Measurements from ENCODE around the gene RAB31.

Gene RAB31

DNA sequence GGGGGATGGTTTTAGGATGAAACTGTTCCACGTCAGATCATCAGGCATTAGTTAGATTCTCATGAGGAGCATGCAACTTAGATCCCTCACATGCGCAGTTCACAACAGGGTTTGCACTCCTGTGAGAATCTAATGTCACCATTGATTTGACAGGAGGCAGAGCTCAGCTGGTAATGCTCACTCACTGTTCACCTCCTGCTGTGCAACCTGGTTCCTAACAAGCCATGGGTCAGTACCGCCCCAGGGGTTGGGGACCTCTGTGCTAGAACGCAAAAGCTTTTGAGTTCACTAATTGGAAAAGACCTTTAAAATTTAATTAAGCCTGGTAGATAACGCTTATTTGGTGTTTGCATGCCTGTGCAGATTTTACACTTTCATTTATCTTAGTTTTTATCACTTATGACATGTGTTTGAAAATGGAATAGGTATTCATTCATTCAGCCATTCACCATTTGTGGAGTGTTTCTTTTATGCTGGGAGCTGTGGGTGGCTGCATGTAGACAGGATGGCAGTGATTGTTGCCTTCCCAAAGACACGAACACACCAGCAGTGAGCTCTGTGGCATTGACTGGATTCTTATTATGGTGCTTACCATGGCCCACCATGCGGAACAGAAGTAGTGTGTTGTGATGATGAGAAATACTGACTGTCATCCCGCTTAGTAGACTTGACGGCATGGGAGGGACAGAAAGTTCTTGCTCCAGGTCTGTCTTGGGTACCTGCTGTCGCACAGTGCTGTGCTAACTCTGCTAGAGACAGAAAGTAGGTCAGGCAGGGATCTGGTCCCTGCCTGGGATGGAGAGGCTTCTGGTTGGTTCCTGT is 6.4 kb downstream of the RAB31 start:
- no peak for DNase-seq

DNA sequence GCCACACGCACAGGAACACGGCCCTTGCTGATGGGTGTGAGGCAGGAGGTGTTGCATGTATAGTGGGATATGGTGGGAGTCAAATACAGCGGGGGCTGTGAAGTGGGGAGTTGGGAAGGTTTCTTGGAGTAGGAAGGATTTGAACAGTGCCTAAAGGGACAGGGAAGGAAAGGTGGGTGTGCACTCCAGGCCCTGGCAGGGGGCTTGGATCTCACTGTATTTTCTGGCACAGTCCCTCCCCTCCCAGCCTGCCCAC is 6.9 kb downstream of the RAB31 start:
- DNase-seq, result no peak

DNA sequence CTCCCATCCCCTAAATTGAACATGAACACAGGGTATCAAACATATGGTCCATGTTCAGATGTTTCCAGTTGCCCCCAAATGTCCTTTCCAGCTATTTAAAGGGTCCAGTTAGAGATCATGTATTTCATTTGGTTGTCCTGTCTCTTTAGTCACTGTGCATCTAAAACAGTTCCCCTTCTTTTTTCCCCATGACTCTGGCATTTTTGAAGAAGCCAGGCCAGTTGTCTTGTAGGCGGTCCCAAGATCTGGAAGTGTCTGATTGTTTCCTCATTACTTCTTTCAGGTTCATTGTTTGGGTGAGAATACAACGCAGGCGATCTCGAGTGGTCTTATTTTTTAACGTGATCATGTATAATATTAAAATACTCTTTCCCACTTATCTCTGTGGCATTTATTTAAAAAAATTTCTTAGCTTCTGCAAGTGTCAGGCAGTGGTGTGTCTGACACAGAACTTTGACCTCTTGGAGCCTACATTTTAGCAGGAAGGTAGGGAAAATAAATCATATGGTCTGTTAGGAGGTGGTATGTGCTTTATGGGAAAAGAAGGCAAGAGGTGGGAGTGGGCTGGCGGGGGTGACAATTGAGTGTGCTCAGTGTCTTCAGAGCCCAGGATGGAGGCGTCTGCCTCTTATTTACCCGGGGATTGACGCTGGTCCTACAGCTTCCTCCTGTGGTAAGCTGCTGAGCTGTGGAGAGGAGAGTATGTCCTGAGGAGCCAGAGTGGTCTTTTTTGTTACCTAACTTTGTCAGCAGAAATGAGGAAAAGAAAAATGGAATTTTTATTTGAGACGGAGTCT is 8.1 kb downstream of the RAB31 start:
- no peak for DNase-seq

DNA sequence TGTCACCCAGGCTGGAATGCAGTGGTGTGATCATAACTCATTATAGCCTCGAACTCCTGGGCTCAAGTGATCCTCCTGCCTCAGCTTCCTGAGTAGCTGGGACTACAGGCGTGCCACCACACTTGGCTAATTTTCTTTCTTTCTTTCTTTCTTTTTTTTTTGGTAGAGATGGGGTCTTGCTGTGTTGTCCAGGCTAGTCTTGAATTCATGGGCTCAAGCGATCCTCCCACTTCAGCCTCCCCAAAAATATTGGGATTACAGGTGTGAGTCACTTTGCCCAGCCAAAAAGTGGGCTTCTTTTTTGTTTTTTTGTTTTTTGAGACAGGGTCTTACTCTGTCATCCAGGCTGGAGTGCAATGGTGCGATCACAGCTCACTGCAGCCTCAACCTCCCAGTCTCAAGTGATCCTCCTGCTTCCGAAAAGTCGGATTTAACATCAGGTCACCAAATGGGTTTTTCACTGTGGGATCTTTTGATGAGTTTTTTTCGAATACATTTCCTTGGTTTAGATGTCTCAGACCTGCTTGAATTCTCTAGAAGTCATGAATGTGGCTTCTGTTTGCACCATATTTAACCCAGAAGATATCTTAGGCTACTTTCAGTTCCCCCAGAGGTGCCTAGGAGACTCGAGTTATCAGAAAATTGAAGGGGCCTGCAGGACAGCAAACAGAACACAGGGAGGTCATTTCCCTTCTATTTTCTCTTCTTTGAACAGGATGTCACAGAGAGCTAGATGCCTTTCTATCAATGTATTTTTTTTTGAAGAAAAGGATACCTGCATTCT is 8.9 kb downstream of the RAB31 start:
- no peak for DNase-seq

DNA sequence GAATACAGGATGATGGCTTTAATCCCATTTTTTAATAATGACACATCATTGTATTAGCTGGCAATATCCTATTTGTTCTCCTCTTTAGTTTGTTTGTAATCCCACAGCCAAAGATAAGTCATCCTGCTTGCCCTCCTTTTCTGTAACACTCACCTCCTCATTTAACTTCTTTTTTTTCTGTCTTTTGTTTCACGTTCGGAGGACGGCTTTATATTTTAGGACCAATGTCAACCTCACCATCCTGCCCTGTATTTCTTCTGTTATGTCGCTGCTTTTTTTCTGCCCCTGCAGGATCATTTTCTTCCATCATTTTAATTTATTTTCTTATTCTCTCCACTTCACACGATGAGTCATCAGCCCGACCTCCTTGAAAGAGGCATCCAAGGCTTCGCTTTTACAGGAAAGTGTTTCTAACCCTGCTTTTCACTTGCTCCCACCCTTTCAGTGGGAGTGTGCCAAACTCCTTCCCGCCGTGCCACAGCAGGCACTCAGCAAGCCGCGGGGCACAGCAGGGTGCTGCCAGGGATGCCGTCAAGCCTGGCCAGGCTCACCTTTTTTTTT is 11.4 kb downstream of the RAB31 start:
- DNase-seq, result no peak

DNA sequence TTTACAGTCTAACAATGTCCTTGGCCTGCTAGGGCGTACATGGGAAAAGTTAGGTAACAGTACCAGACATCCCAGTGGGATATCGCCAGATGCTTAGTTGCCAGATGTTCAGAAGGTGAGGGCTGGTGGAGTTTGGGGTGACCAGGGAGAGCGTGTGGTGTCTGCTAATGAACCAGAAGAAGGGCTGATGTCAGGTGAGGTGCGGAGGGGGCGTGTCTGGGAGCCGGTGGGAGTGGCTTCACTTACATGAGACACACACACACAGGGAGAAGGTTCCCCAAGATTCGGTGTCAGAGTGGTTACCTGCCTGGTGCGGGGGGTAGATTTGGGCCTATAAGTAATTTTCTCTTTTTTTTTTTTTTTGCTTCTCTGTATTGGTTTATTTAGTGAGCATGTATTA is 12.2 kb downstream of the RAB31 start:
- no peak for DNase-seq

DNA sequence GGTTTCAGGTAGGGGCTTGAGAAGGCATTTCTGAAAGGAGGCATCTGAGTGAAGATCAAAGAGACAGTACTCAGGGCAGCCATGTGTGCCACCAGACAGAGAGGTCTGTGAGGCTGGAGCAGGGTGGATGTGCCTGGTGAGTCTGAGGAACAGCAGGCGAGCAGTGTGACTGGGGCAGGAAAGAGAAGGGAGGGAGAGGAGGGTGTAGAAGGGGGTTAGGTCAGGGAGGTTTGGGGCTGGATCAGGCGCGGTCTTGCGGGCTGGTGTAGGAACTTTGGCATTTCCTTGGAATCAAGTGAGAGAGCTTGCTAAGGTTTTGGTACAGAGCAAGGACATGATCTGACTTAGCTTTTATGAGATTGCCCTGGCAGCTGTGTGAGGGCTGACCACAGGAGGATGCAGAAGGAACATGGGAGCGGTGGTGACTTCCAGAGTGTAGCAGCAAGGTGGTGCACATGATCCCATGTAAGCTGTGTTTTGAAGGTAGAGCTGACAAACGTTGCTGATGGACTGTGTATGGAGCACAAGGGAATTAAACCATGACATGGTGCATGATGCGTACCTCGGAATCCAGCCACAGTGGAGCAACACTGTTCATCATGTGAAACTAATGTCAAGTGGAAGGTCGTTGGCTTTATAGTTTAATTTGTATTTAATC is 13.9 kb downstream of the RAB31 start:
- DNase-seq, result no peak

DNA sequence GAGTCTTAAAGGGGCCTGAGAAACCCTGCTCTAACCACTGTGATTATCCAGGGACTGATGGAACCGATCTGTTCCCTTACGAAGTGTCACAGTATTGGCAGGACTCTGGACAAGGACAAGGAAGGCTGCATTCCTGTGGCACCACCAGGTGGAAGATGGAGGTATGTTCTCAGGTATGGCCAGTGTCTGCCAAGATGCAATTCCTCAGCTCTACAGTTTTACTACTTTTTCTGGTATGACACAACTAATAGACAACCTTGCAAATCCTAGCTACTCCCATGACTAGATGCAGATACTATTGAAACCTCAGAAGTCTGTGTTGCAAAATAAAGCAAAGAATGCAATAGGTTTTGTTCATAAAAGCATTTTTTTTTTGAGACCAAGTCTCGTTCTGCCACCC is 14.6 kb downstream of the RAB31 start:
- no peak for DNase-seq

DNA sequence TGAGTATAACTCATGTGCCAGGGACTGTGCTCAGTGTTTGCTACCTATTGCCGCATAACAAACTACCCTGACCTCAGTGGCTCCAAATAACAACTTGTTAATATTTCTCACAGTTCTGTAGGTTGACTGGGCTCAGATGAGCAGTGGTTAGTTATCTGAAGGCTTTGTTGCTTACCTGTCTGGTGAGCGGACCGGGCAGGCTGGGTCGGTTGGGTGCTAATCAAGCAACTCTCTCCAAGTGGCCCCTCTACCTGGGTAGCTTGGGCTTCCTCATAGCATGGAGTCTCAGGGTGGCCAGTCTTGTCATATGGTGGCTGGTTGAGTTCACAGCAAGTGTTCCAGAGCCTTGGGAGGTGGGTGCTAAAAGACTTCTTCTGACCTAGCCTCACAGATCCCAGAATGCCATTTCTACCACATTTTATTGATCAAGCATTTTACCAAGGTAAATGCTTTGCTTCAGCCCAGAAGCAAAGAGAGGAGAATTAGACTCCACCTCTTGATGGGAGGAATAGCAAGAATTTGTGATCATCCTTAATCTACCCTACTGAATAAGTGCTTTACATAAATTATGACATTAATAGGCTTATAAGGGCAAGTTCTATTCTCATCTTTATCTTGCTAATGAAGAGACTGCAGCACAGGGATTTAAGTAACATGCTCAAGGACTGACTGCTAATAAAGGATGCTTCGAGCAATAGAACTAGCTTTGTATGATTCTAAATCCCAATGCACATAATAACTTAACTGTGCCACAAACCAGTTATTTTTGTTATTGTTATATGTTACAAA is 16.9 kb downstream of the RAB31 start:
- DNase-seq, result no peak

DNA sequence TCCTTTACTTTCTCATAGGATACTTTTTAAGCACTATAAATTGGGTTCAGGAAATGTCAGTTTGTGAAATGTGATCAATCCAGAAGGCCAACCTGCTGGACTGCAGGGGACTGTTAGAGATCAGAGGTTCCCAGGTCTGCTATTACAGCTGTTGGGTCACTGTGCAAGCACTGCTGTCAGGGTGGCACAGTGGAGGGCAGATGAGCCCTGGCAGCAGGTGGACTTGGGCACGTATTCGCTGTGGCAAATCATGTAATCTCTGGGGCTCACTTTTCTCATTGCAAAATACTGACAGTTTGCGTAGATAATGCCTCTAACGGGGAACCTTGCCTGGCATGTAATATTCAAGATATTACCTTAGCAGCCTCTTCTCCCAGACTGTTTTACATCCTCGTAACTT is 18.1 kb downstream of the RAB31 start:
- DNase-seq, result no peak

DNA sequence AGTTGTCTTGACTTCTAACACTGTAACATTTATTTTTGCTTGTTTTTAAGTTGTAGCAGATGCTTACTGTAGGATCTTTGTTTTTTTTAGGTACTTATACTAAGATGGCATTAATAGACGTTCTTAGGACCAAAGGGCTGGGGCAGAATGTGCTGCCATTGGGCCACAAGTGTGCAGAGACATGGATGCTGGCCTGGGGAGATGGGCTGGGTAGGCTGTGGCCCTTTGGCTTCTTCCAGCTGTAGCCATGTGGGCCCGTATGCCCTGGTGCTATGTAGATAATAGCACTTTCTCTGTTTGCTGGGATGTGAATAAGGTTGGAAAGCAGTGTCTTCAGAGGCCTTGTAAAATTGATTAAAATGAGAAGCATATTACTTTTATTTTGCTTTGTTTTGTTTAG is 18.8 kb downstream of the RAB31 start:
- no peak for DNase-seq

DNA sequence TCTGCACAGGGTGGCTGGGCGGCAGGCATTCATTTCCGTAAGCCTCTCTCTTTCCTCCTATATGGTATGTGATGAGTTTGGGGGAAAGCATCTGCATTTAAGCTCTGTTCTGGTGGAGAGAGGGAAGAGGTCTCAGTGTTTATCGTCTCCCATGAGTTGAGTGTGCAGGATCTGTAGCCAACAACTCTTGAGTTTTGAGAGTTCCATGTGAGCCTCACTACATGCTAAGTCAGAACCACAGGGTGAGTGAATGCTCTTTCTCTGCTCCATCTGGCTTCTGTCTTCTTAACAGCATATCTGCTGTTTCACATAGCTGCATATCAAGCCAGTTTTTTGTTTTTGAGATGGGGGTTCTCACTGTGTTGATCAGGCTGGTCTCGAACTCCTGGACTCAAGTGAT is 22.7 kb downstream of the RAB31 start:
- no peak for DNase-seq

DNA sequence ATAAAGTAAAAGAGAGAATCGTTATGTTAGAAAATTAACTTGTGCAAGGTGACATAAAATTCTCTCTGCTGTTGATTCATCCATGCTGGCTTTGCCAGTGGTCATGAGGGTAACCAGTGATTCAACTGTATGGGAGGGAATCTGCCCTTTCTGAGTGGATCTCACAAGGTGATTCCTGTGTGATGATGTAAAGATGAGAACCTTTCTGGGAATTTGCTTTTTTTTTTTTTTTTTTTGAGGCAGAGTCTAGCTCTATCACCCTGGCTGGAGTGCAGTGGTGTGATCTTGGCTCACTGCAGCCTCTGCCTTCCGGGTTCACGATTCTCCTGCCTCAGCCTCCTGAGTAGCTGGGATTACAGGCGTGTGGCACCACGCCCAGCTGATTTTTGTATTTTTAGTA is 23.3 kb downstream of the RAB31 start:
- no peak for DNase-seq

DNA sequence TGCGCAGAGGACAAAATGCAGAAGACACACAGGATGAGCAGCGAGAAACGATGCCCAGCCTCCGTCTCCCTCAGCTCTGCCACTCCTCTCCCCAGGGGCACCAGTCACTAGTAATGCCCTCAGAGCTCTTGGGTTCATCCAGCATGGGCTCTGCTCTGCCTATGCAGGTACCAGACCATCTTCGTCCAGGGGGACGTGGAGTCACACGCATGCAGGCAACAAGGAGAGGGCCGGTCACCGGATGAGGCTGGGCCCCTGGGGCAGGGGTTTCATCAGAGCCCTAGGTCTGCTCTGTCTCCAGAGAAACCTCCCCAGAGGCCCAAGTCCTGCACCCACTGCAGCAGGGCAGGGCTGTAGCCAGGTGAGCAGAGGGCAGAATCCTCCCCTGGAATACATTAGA is 23.9 kb downstream of the RAB31 start:
- DNase-seq, result no peak

DNA sequence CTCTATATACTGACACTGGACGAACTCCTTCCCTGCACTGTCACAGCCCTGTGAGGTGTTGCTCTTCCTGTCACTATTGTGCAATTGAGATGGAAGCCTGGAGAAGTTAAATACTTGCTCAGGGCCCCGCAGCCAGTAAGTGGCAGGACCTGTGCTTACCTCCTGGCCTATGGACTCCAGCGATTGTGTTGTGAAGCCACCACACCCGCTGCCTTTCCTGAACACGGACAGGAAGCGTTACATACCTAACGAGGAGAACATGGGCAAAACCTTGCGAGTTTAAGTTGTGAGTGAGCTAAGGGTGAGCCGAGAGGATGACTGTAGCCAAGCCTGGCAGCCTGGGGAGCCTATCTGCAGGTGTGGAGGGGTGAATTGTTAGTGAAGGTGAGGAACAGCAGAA is 26.1 kb downstream of the RAB31 start:
- DNase-seq, result no peak

DNA sequence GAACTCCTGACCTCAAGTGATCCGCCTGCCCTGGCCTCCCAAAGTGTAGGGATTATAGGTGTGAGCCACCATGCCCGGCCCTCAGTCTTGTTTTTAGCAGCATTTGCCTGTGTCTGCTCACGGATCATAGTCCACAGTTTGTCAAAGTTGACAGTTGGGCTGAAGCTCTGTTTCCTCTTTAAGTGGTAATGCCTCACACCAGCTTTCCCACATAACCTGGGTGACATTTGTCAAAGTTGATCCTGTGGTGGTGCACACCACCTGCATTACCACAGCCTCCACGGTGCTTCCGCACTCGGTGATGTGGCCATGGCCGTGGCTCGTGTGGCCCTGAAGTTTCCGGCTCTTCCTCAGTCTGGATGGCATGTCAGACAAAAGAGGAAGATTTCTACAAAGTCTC is 27.1 kb downstream of the RAB31 start:
- DNase-seq, result no peak

DNA sequence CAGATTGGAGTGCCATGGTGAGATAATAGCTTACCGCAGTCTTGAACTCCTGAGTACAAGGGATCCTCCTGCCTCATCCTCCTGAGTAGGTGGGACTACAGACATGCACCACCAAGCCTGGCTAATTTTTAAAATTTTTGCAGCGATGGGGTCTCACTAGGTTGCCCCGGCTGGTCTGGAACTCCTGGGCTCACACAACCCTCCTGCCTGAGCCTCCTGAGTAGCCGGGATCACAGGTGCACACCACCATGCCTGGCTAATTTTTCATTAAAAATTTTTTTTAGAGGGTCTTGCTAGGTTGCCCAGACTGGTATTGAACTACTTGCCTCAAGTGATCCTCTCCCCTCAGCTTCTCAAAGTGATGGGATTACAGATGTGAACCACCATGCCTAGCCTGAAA is 27.8 kb downstream of the RAB31 start:
- no peak for DNase-seq

DNA sequence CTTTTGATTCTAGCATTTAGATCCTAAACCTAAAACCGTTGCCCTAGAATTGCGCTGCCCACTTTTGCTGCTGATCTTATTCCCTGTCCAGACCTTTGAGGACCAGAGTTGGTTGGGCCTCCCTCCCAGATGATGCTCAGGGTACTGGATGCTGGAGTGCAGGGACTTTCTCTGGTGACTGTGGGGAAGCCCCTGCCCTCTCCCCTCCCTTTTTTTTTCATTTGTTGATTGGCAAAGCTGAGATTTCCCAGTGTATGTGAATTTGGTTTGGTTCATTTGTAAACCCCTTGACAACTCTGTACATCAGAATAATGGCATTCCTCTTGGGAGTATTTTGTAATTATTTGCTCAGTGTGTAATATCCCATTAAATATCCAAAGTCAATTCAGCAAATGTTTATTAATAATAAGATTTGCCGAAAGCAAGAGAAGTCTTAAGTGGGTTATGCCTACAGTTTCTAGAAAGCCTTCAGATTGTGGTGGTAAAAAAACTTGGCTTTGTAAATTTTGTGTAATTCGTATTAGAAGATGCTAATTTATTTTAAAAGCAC is 28.3 kb downstream of the RAB31 start:
- no peak for DNase-seq

DNA sequence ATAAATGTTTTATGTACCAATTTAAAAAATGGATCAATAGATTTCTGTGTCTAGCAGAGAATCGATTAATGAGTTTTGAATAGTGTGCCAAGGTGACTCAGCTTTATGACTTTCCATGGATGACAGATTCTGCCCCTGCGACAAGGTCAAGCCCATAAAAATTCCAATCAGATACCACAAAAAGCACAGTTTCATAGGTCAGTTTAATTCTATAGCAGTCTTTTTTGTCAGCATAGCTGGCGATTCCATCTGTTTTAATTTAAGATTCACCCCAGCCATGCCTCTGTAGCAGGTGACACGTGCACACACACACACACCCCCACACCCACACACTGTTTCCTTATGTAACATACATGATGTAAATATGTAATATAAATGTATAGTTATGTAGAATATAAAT is 28.9 kb downstream of the RAB31 start:
- DNase-seq, result no peak

DNA sequence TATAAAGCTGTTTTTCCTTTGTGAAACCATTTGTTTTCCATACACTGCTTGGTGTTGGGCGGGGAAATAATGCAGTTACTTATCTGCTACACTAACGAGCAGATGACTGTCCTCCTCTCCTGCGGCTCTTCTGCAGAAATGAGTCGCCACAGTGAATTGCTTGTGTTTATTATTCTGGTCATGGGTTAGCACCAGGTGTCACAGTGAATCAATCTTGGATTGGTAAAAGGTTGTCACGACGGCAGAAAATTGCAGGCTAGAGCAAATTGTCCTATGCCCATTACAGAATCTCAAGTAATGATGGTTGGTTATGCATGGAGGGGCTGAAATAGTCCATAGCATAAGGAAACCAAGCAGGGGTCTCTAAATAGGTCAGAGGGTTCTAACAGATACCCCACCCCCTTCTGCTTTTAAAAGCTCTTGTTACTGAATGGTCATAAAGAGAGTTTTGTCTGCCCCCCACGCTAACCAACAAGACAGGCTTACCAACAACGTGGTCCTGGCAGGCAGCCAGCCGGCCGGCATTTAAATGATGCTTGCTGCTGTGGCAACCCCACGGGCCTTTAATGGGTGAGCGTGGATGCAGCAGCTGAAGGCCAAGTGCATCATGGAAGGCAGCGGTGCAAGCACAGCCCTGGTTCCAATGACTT is 29.5 kb downstream of the RAB31 start:
- no peak for DNase-seq

DNA sequence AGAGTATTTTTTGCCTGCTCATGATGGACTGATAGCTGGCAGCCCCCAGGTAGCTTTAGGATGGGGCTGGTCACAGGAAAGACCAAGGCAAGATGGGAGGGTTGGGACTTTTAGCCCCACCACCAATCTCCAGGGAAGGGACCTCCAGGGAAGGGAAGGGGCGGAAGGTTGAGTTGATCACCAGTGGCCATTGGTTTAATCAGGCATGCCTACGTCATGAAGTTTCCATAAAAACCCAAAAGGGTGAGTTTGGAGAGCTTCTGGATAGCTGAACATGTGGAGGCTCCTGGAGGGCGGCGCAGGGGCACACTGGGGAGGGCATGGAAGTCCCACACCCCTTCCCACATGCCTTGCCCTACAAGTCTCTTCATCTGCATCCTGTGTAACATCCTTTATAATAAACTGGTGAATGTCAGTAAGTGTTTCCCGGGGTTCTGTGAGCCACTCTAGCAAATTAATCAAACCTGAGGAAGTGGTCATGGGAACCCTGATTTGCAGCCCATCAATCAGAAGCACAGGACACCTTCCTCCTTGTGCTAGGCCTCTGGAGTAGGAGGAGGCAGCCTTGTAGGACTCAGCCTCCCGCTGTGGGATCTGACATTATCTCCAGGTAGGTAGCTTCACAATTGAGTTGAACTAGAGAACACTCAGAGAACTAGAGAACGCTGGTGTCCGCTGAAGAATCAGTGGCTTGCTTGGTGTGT is 30.3 kb downstream of the RAB31 start:
- DNase-seq, result no peak
